ENCODE data around the gene AWAT1.
"Not testable (repeated sequence)": the region's sequence is repeated elsewhere in the genome, so short reads cannot be mapped to it uniquely, and the experiment has no call there.

The AWAT1 gene

GRCh38 chrX:70234355-70234754 is at the start of gene AWAT1:
Gene AWAT1, plus strand, starts transcription at chrX:70234655. Its CDS starts 41 bp downstream, at chrX:70234696.
- Histone ChIP-seq H3K4me3 (no peak within 1 kb of the TSS), H3K36me3 (no peaks in the 10 kb centered on the region), H3K4me1 (no peaks in the 10 kb centered on the region), H3K9me3 (no peaks in the 10 kb centered on the region), H3K27ac (no peak within 1 kb of the TSS), H3K27me3 (no peaks in the 10 kb centered on the region)
- TF ChIP-seq CTCF (IDR thresholded peaks at IDR 0.05), result no peak
- intact Hi-C loops (cut with DNase I; ENCODE audit: low total_unique reads), result no loop called here
- DNase-seq, result no peak

- Histone ChIP-seq H3K4me1 (no peaks in the 10 kb centered on the region), H3K27ac (no peak overlapping the region), H3K36me3 (no peaks in the 10 kb centered on the region), H3K4me3 (no peak overlapping the region), H3K27me3 (no peaks in the 10 kb centered on the region), H3K9me3 (peaks cover 0 to 8% (median 0%) of the 10 kb centered on the region in 3 donors)
- intact Hi-C loops (cut with DNase I; ENCODE audit: low total_unique reads), result no loop called here
- TF ChIP-seq CTCF (IDR thresholded peaks at IDR 0.05), result no peak
- DNase-seq, result no peak
These were observed 44.2 kb upstream of the AWAT1 start for GRCh38 chrX:70190225-70190624.

- no peaks in the 10 kb centered on the region for H3K4me1 ChIP-seq
- TF ChIP-seq CTCF (IDR thresholded peaks at IDR 0.05), result peak; percentile 52 to 53
- DNase-seq, result peak; percentile 45 to 63
- no peak overlapping the region for H3K27ac ChIP-seq
- intact Hi-C loops (cut with DNase I; ENCODE audit: low total_unique reads), result no loop called here
- no peaks in the 10 kb centered on the region for H3K36me3 ChIP-seq
- no peak overlapping the region for H3K4me3 ChIP-seq
- no peaks in the 10 kb centered on the region for H3K27me3 ChIP-seq
- H3K9me3 ChIP-seq, result no peaks in the 10 kb centered on the region
These were observed 37.3 kb upstream of the AWAT1 start for GRCh38 chrX:70196961-70197720.

GRCh38 chrX:70201732-70202131 is 32.7 kb upstream of the AWAT1 start:
- no peak for DNase-seq
- Histone ChIP-seq H3K27ac (no peak overlapping the region), H3K27me3 (no peaks in the 10 kb centered on the region), H3K4me1 (no peaks in the 10 kb centered on the region), H3K4me3 (no peak overlapping the region), H3K9me3 (no peaks in the 10 kb centered on the region), H3K36me3 (no peaks in the 10 kb centered on the region)
- TF ChIP-seq CTCF (IDR thresholded peaks at IDR 0.05), result no peak
- intact Hi-C loops (cut with DNase I; ENCODE audit: low total_unique reads), result no loop called here

GRCh38 chrX:70208479-70208878 is 26.0 kb upstream of the AWAT1 start:
- Histone ChIP-seq H3K36me3 (no peaks in the 10 kb centered on the region), H3K9me3 (no peaks in the 10 kb centered on the region), H3K27me3 (no peaks in the 10 kb centered on the region), H3K27ac (no peak overlapping the region), H3K4me3 (no peak overlapping the region), H3K4me1 (no peaks in the 10 kb centered on the region)
- DNase-seq, result no peak
- intact Hi-C loops (cut with DNase I; ENCODE audit: low total_unique reads), result no loop called here
- TF ChIP-seq CTCF (IDR thresholded peaks at IDR 0.05), result no peak

GRCh38 chrX:70209570-70209969 is 24.9 kb upstream of the AWAT1 start:
- H3K4me1 ChIP-seq; H3K27ac ChIP-seq; H3K27me3 ChIP-seq; intact Hi-C loops (cut with DNase I; ENCODE audit: low total_unique reads); DNase-seq; H3K36me3 ChIP-seq; H3K4me3 ChIP-seq; H3K9me3 ChIP-seq: not testable (repeated sequence)

Measured in tibial artery (tissue), 4 donors.